Neural progenitor cell (in vitro differentiated cells): Measurements from ENCODE around the gene SCG2. TPM values are rescaled to one million over a fixed set of nuclear protein-coding genes. Genes with fewer than 3 reads are reported as not detected.

Source experiments
- DNase-seq: peaks from one replicate; pipeline ENCODE4 v3.0.0-alpha.2; 2016; ENCODE audit warnings: low spot score
- H2AFZ ChIP-seq: fragments of 200-600 bp; sonication (generic); replicated peaks from 2 replicates; pipeline ENCODE4 v1.6.1; 2016; ENCODE audit warnings: antibody characterized with exemption
- H3F3A ChIP-seq: fragments of 200-600 bp; sonication (generic); 2 replicates; pipeline ENCODE4 v1.6.1; 2016; ENCODE audit warnings: antibody characterized with exemption, low read depth
- H3K27ac ChIP-seq: fragments of 200-600 bp; sonication (generic); 2 replicates; pipeline ENCODE4 v1.5.1; 2016; ENCODE audit warnings: mild to moderate bottlenecking
- H3K27me3 ChIP-seq: fragments of 200-600 bp; sonication (generic); 2 replicates; pipeline ENCODE4 v1.6.1; 2016; ENCODE audit warnings: mild to moderate bottlenecking, moderate library complexity
- H3K36me3 ChIP-seq: fragments of 200-600 bp; sonication (generic); 2 replicates; pipeline ENCODE4 v1.5.1; 2016
- H3K4me1 ChIP-seq: fragments of 200-600 bp; sonication (generic); 2 replicates; pipeline ENCODE4 v1.6.1; 2016; ENCODE audit warnings: mixed run types
- H3K4me2 ChIP-seq: fragments of 200-600 bp; sonication (generic); 2 replicates; pipeline ENCODE4 v1.6.1; 2016
- H3K4me3 ChIP-seq: fragments of 200-600 bp; sonication (generic); 2 replicates; pipeline ENCODE4 v1.5.1; 2016
- H3K79me2 ChIP-seq: fragments of 200-600 bp; sonication (generic); 2 replicates; pipeline ENCODE4 v1.6.1; 2016; ENCODE audit warnings: low read depth
- H3K9ac ChIP-seq: fragments of 200-600 bp; sonication (generic); 2 replicates; pipeline ENCODE4 v1.6.1; 2016
- H3K9me3 ChIP-seq: fragments of 200-600 bp; sonication (generic); 2 replicates; pipeline ENCODE4 v1.5.1; 2016; ENCODE audit warnings: low read depth
- H4K20me1 ChIP-seq: fragments of 200-600 bp; sonication (generic); 2 replicates; pipeline ENCODE4 v1.6.1; 2016; ENCODE audit warnings: low read depth
- H3K27ac Mint-ChIP-seq: 3 replicates; pipeline ENCODE4 v1.8.0; 2021; ENCODE audit warnings: mixed read lengths
- H3K27me3 Mint-ChIP-seq: 2 replicates; pipeline ENCODE4 v1.8.0; 2022; ENCODE audit warnings: low read depth, mild to moderate bottlenecking, inconsistent platforms, moderate library complexity, mixed read lengths; ENCODE audit not compliant: insufficient read depth
- H3K36me3 Mint-ChIP-seq: 3 replicates; pipeline ENCODE4 v1.8.0; 2021; ENCODE audit warnings: mixed read lengths
- H3K4me1 Mint-ChIP-seq: 3 replicates; pipeline ENCODE4 v1.8.0; 2021; ENCODE audit warnings: mixed read lengths
- H3K4me3 Mint-ChIP-seq: 3 replicates; pipeline ENCODE4 v1.8.0; 2021; ENCODE audit warnings: mild to moderate bottlenecking, moderate library complexity, mixed read lengths
- H3K9me3 Mint-ChIP-seq: 3 replicates; pipeline ENCODE4 v1.8.0; 2020; ENCODE audit warnings: mixed read lengths
- CTCF ChIP-seq: fragments of 200-600 bp; sonication (generic); IDR thresholded peaks from 2 replicates; pipeline ENCODE4 v1.5.1; 2017; ENCODE audit warnings: antibody characterized with exemption, mild to moderate bottlenecking
- EZH2 ChIP-seq: fragments of 200-600 bp; sonication (generic); IDR thresholded peaks from 2 replicates; pipeline ENCODE4 v1.6.1; 2017; ENCODE audit warnings: antibody characterized with exemption, mild to moderate bottlenecking, moderate library complexity
- EZH2phosphoT487 ChIP-seq: fragments of 200-600 bp; sonication (generic); IDR thresholded peaks from 2 replicates; pipeline ENCODE4 v1.6.1; 2017; ENCODE audit warnings: antibody characterized with exemption
- total RNA-seq: library from RNA; depleted of rRNA; stranded (reverse); fragments of >200 nt; gene quantifications from 2 replicates; pipeline ENCODE4 v1.2.3, GENCODE V29; 2015; ENCODE audit warnings: low replicate concordance

Gene SCG2
- total RNA-seq, 1 donor from 2014 or later = 0.04 TPM

- no peak overlapping the region for H2AFZ ChIP-seq
- Mint-ChIP-seq H3K9me3 (no peaks in the 10 kb centered on the region), H3K27ac (no peak overlapping the region), H3K36me3 (no peaks in the 10 kb centered on the region), H3K27me3 (peaks cover 4% of the 10 kb centered on the region), H3K4me1 (peaks cover 37% of the 10 kb centered on the region), H3K4me3 (no peak overlapping the region)
- H3K79me2 ChIP-seq = no peaks in the 10 kb centered on the region
- H4K20me1 ChIP-seq = no peaks in the 10 kb centered on the region
- no peak for TF ChIP-seq EZH2
- TF ChIP-seq CTCF = no peak
- TF ChIP-seq EZH2phosphoT487 = no peak
- H3K9me3 ChIP-seq = no peaks in the 10 kb centered on the region
- no peaks in the 10 kb centered on the region for H3K4me1 ChIP-seq
- H3K36me3 ChIP-seq = no peaks in the 10 kb centered on the region
- no peak for DNase-seq
- H3K9ac ChIP-seq = no peak overlapping the region
- H3K4me2 ChIP-seq = no peak overlapping the region
- no peaks in the 10 kb centered on the region for H3K27me3 ChIP-seq
- no peak overlapping the region for H3K4me3 ChIP-seq
- H3K27ac ChIP-seq = no peak overlapping the region
- H3F3A ChIP-seq = no peaks in the 10 kb centered on the region
Observed at GRCh38 chr2:223576873-223577272, 25.3 kb downstream of the SCG2 start.

GRCh38 chr2:223570784-223571183 lies 31.4 kb downstream of the SCG2 start:
- no peak overlapping the region for H3K4me2 ChIP-seq
- no peak for DNase-seq
- H3K4me3 ChIP-seq = no peak overlapping the region
- H2AFZ ChIP-seq = no peak overlapping the region
- H3K36me3 ChIP-seq = no peaks in the 10 kb centered on the region
- Mint-ChIP-seq H3K27me3 (no peaks in the 10 kb centered on the region), H3K4me3 (no peak overlapping the region), H3K36me3 (peaks cover 2% of the 10 kb centered on the region), H3K4me1 (no peaks in the 10 kb centered on the region), H3K27ac (no peak overlapping the region), H3K9me3 (no peaks in the 10 kb centered on the region)
- H3K27me3 ChIP-seq = no peaks in the 10 kb centered on the region
- H3K9me3 ChIP-seq = no peaks in the 10 kb centered on the region
- H3K27ac ChIP-seq = no peak overlapping the region
- H3F3A ChIP-seq = no peaks in the 10 kb centered on the region
- no peaks in the 10 kb centered on the region for H3K4me1 ChIP-seq
- no peaks in the 10 kb centered on the region for H4K20me1 ChIP-seq
- no peaks in the 10 kb centered on the region for H3K79me2 ChIP-seq
- no peak overlapping the region for H3K9ac ChIP-seq
- TF ChIP-seq EZH2 = no peak

- no peaks in the 10 kb centered on the region for H3K79me2 ChIP-seq
- no peak for DNase-seq
- H3K27me3 Mint-ChIP-seq = no peaks in the 10 kb centered on the region
Observed at GRCh38 chr2:223566396-223566795, 35.8 kb downstream of the SCG2 start.

GRCh38 chr2:223563462-223563861 lies 38.7 kb downstream of the SCG2 start:
- Histone ChIP-seq H3K36me3 (no peaks in the 10 kb centered on the region), H4K20me1 (no peaks in the 10 kb centered on the region), H3K4me1 (peaks cover 4% of the 10 kb centered on the region), H3K79me2 (no peaks in the 10 kb centered on the region), H3K27me3 (no peaks in the 10 kb centered on the region), H3K4me3 (no peak overlapping the region), H2AFZ (peak overlapping the region; percentile 60), H3K9ac (no peak overlapping the region), H3K4me2 (no peak overlapping the region), H3F3A (no peaks in the 10 kb centered on the region), H3K27ac (no peak overlapping the region), H3K9me3 (no peaks in the 10 kb centered on the region)
- TF ChIP-seq EZH2 (no peak), EZH2phosphoT487 (no peak), CTCF (no peak)
- peaks cover 3% of the 10 kb centered on the region for H3K9me3 Mint-ChIP-seq
- no peak overlapping the region for H3K4me3 Mint-ChIP-seq
- H3K36me3 Mint-ChIP-seq = peaks cover 2% of the 10 kb centered on the region
- peaks cover 26% of the 10 kb centered on the region for H3K4me1 Mint-ChIP-seq
- H3K27ac Mint-ChIP-seq = peak overlapping the region; percentile 61
- DNase-seq = no peak
- H3K27me3 Mint-ChIP-seq = no peaks in the 10 kb centered on the region

More at GRCh38 chr2:223566396-223566795, 35.8 kb downstream of the SCG2 start:
- Histone ChIP-seq H3K9ac (no peak overlapping the region), H3K9me3 (no peaks in the 10 kb centered on the region), H2AFZ (no peak overlapping the region), H3K4me3 (no peak overlapping the region), H3K4me2 (no peak overlapping the region), H3F3A (no peaks in the 10 kb centered on the region), H3K4me1 (peaks cover 4% of the 10 kb centered on the region), H3K36me3 (no peaks in the 10 kb centered on the region), H4K20me1 (no peaks in the 10 kb centered on the region), H3K27ac (no peak overlapping the region), H3K27me3 (no peaks in the 10 kb centered on the region)
- peaks cover 2% of the 10 kb centered on the region for H3K36me3 Mint-ChIP-seq
- TF ChIP-seq EZH2 (no peak), EZH2phosphoT487 (no peak)
- no peak overlapping the region for H3K4me3 Mint-ChIP-seq
- H3K4me1 Mint-ChIP-seq = peaks cover 17% of the 10 kb centered on the region
- no peaks in the 10 kb centered on the region for H3K9me3 Mint-ChIP-seq
- no peak overlapping the region for H3K27ac Mint-ChIP-seq
